ENCODE results near the gene INAVA.

DNA sequence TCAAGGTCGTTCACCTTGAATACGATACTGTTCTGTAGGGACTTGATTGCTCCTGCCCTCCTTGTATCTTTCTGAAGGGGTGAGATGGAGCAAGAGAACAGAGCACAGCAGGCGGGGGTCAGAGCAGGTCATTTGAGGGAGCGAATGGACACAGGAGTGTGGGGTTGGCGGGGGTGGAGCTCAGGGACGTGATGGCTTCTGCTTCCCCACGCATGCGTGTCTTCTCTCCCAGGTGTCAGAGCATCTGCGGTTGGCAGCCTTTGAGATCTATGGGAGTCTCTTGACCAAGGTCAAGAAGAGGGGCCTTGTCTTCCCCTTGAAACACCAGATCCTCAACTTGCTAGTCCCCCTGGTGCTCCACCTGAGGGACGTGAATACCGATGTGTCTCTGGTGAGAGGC is 63.9 kb downstream of the INAVA start:
- no peak for TF ChIP-seq SMC3 (IDR thresholded peaks at IDR 0.05; ENCODE audit: borderline replicate concordance, low read length)
- TF ChIP-seq RBBP5 (conservative IDR thresholded peaks at IDR 0.05): no peak
- TF ChIP-seq, protein P1, sequence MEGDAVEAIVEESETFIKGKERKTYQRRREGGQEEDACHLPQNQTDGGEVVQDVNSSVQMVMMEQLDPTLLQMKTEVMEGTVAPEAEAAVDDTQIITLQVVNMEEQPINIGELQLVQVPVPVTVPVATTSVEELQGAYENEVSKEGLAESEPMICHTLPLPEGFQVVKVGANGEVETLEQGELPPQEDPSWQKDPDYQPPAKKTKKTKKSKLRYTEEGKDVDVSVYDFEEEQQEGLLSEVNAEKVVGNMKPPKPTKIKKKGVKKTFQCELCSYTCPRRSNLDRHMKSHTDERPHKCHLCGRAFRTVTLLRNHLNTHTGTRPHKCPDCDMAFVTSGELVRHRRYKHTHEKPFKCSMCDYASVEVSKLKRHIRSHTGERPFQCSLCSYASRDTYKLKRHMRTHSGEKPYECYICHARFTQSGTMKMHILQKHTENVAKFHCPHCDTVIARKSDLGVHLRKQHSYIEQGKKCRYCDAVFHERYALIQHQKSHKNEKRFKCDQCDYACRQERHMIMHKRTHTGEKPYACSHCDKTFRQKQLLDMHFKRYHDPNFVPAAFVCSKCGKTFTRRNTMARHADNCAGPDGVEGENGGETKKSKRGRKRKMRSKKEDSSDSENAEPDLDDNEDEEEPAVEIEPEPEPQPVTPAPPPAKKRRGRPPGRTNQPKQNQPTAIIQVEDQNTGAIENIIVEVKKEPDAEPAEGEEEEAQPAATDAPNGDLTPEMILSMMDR (IDR thresholded peaks at IDR 0.05 in 2 of 3, conservative IDR thresholded peaks at IDR 0.05 in 1 of 3; ENCODE audit: control insufficient read depth in 2 of 3, extremely low read depth in 1 of 3, insufficient read depth in 1 of 3, low read depth in 3 of 3, low read length in 3 of 3): no peak
- TF ChIP-seq ZZZ3 (IDR thresholded peaks at IDR 0.05; ENCODE audit: control insufficient read depth, insufficient read length, low read depth): no peak
- TF ChIP-seq CEBPB (IDR thresholded peaks at IDR 0.05; ENCODE audit: borderline replicate concordance in 1 of 2, low read depth in 2 of 2, low read length in 2 of 2): no peak
- TF ChIP-seq MYC (IDR thresholded peaks at IDR 0.05; ENCODE audit: insufficient read depth, insufficient read length, insufficient replicate concordance, low read length, severe bottlenecking): no peak
- no peak for TF ChIP-seq EZH2 (IDR thresholded peaks at IDR 0.05; ENCODE audit: borderline replicate concordance, control insufficient read depth, low read depth, low read length)
- TF ChIP-seq, protein P2, sequence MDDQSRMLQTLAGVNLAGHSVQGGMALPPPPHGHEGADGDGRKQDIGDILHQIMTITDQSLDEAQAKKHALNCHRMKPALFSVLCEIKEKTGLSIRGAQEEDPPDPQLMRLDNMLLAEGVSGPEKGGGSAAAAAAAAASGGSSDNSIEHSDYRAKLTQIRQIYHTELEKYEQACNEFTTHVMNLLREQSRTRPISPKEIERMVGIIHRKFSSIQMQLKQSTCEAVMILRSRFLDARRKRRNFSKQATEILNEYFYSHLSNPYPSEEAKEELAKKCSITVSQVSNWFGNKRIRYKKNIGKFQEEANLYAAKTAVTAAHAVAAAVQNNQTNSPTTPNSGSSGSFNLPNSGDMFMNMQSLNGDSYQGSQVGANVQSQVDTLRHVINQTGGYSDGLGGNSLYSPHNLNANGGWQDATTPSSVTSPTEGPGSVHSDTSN (IDR thresholded peaks at IDR 0.05; ENCODE audit: insufficient replicate concordance, low read depth, low read length): no peak
- no peak for TF ChIP-seq YY1 (IDR thresholded peaks at IDR 0.05; ENCODE audit: low read depth, low read length)
- no peak for TF ChIP-seq BRCA1 (IDR thresholded peaks at IDR 0.05; ENCODE audit: low read depth, low read length)
- TF ChIP-seq BMI1 (IDR thresholded peaks at IDR 0.05; ENCODE audit: borderline replicate concordance): no peak
- TF ChIP-seq SIN3A (IDR thresholded peaks at IDR 0.05; ENCODE audit: low read depth, low read length): no peak
- no peak for TF ChIP-seq MTA2 (IDR thresholded peaks at IDR 0.05; ENCODE audit: low read depth)

Measured in GM12878 (cell line).